KOPT-K1 (cell line): ENCODE measurements around the gene CPPED1.

ENCODE experiments used
- H3K27ac ChIP-seq: fragments of 200-600 bp; sonication (generic); 2 replicates; pipeline ENCODE4 v1.5.1; 2016; ENCODE audit warnings: antibody characterized with exemption, mild to moderate bottlenecking, low read depth, low read length; ENCODE audit not compliant: poor library complexity, severe bottlenecking
- H3K36me3 ChIP-seq: fragments of 200-600 bp; sonication (generic); 2 replicates; pipeline ENCODE4 v1.5.1; 2017; ENCODE audit warnings: antibody characterized with exemption, mild to moderate bottlenecking, low read length, moderate library complexity; ENCODE audit not compliant: insufficient read depth
- H3K9me3 ChIP-seq: fragments of 200-600 bp; sonication (generic); 2 replicates; pipeline ENCODE4 v1.5.1; 2017; ENCODE audit warnings: antibody characterized with exemption, low read length, mild to moderate bottlenecking; ENCODE audit not compliant: insufficient read depth, poor library complexity, severe bottlenecking

Gene CPPED1

DNA sequence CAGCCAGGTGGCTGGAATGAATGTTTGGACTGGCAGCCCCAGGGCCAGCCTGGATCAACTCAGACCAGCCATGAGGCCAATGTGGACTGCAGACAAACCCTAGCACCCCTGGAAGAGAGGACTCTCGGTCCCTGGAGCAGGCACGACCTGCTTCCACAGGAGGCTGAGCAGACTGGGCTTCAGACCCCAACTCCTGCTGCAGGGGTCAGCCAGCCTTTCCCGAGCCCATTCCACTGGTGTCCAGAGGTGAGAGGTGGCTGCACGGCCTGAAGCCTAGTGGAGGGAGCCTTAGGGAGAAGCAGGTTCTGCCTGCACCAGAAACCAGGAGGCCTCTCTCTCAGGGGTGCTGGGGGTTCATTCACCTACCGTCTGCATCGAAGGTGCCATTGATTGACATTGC lies 97.1 kb downstream of the CPPED1 start:
- Histone ChIP-seq H3K9me3 (no peaks in the 10 kb centered on the region), H3K27ac (no peak overlapping the region), H3K36me3 (no peaks in the 10 kb centered on the region)

DNA sequence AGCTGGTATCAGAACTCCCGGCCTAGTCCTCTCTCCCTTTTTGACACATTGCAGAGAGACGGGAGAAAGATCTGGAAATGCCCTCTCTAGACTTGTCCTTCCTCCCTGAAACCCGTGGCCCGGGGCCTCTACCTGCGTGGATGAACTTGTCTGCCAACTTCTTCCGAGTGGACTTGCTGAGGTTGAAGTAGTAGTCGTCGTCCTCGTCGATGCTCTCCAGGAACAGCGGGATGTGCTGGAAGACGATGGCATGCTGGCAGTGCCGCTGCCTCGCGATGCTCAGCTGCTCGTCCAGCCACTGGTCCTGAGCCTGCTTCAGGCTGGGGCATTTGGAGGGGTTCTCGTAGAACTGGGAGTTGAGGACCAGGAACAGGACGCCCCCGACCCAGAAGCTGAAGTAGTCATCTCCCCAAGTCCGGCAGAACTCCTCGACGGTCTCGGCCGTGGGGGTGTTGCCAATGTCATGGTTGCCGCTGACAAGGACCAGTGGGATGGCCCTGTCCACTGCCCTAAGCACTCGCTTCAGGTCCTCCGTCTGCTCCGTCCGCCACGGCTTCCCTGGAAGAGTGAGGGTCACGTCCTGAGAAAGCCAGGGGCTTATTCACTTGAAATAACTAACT lies 99.1 kb downstream of the CPPED1 start:
- Histone ChIP-seq H3K9me3 (no peaks in the 10 kb centered on the region), H3K36me3 (no peaks in the 10 kb centered on the region), H3K27ac (no peak overlapping the region)

DNA sequence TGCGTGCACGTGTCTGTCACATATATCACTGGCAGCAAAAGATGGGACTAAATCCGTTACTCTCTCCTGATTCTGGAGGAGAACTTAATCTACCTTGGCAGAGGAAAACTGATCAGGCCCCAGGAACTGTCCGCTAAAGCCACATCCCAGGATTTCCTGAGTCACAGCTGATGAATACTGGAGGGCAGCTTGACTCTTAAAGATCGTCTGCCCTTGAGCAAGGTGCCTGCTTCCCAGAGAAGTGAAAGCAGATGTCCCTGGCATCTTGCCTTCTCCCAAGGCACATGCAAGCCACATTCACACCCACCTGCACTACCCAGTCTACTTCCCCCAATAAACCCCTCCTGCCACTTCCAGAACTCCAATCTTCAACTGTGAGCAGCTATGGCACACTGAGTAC lies 99.8 kb downstream of the CPPED1 start:
- H3K9me3 ChIP-seq, result no peaks in the 10 kb centered on the region
- no peaks in the 10 kb centered on the region for H3K36me3 ChIP-seq
- no peak overlapping the region for H3K27ac ChIP-seq

- Histone ChIP-seq H3K9me3 (no peaks in the 10 kb centered on the region), H3K27ac (no peak overlapping the region), H3K36me3 (no peaks in the 10 kb centered on the region)
These were observed 103.5 kb downstream of the CPPED1 start for GRCh38 chr16:12700161-12700560.

- H3K9me3 ChIP-seq, result no peaks in the 10 kb centered on the region
- no peaks in the 10 kb centered on the region for H3K36me3 ChIP-seq
- H3K27ac ChIP-seq, result no peak overlapping the region
These were observed 104.5 kb downstream of the CPPED1 start for GRCh38 chr16:12699161-12699560.

- H3K9me3 ChIP-seq, result no peaks in the 10 kb centered on the region
- H3K36me3 ChIP-seq, result no peaks in the 10 kb centered on the region
- H3K27ac ChIP-seq, result no peak overlapping the region
These were observed 106.2 kb downstream of the CPPED1 start for GRCh38 chr16:12697437-12697836.

DNA sequence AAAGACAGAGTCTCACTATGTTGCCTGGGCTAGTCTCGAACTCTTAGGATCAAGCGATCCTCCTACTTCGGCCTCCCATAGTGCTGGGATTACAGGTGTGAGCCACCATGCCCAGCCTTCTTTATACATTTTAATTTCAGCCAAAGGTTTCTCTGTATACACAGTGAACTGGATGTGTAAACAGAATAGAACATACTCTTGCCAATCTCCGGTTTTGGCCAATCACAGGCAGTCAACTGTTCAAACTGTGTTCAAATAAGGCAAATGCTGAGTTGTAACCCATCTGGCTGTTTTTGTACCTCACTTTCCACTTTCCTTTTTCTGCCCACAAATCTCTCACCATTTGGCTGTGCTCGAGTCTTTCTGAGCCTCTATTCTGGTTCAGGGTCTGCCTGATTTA lies 108.2 kb downstream of the CPPED1 start:
- no peak overlapping the region for H3K27ac ChIP-seq
- H3K36me3 ChIP-seq, result no peaks in the 10 kb centered on the region
- no peaks in the 10 kb centered on the region for H3K9me3 ChIP-seq

DNA sequence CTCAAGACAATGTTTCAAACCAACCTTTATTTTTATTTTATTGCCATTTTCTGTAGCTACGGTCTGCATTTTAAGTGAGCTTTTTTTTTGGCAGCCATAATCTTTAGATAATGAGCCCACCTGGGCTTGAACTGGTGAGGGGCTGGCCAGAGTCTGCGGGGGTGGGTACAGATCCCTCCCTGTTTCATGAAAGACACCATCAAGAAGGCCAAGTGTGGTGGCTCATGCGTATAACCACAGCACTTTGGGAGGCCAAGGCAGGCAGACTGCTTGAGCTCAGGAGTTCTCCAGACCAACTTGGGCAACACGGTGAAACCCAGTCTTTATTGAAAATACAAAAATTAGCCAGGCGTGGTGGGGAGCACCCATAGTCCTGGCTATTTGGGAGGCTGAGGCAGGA lies 113.7 kb downstream of the CPPED1 start:
- peak overlapping the region; percentile 60 for H3K27ac ChIP-seq
- no peaks in the 10 kb centered on the region for H3K36me3 ChIP-seq
- no peaks in the 10 kb centered on the region for H3K9me3 ChIP-seq

- no peaks in the 10 kb centered on the region for H3K9me3 ChIP-seq
- peak overlapping the region; percentile 60 for H3K27ac ChIP-seq
- H3K36me3 ChIP-seq, result no peaks in the 10 kb centered on the region
These were observed 114.5 kb downstream of the CPPED1 start for GRCh38 chr16:12688951-12689850.

- Histone ChIP-seq H3K27ac (no peak overlapping the region), H3K36me3 (no peaks in the 10 kb centered on the region), H3K9me3 (no peaks in the 10 kb centered on the region)
These were observed 117.9 kb downstream of the CPPED1 start for GRCh38 chr16:12685806-12686205.

DNA sequence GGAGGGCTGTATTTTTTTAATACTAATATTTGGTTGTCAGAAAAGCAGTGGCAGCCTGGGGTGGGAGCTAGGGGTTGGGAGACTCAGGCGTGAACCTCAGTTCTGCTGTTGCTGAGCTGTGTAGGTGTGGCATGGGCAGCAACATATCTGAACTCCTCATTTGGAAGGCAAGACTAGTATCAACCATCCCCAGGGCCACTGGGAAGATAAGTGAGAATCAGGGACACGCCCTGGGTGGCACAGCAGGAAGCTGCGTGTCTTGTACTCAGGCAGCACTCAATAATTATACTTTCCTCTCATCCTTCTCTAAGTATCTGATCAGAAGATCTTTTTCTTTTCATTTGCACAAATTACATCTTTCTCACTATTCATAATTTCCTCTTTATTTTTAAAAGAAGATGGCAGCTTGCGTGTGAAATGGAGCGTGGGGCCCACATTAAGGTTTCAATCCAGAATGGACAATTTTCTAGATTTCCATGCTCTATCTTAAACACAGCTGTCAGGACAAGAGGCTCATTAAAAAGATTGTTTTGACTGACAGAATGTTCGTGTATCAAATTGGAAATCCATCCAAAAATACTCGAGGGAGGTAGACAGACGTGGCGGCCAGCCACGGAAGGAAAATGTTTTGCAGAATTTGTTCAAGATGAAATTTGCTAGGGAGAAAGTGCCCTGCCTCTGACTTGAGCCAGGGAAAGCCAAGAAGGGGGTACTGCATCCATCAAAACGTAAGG lies 121.1 kb downstream of the CPPED1 start:
- Histone ChIP-seq H3K36me3 (no peaks in the 10 kb centered on the region), H3K9me3 (no peaks in the 10 kb centered on the region), H3K27ac (no peak overlapping the region)

GRCh38 chr16:12681653-12682052 lies 122.0 kb downstream of the CPPED1 start:
- H3K27ac ChIP-seq, result no peak overlapping the region

GRCh38 chr16:12680531-12680930 lies 123.2 kb downstream of the CPPED1 start:
- Histone ChIP-seq H3K27ac (no peak overlapping the region), H3K9me3 (no peaks in the 10 kb centered on the region), H3K36me3 (no peaks in the 10 kb centered on the region)

More at GRCh38 chr16:12681653-12682052, 122.0 kb downstream of the CPPED1 start:
- Histone ChIP-seq H3K36me3 (no peaks in the 10 kb centered on the region), H3K9me3 (no peaks in the 10 kb centered on the region)

DNA sequence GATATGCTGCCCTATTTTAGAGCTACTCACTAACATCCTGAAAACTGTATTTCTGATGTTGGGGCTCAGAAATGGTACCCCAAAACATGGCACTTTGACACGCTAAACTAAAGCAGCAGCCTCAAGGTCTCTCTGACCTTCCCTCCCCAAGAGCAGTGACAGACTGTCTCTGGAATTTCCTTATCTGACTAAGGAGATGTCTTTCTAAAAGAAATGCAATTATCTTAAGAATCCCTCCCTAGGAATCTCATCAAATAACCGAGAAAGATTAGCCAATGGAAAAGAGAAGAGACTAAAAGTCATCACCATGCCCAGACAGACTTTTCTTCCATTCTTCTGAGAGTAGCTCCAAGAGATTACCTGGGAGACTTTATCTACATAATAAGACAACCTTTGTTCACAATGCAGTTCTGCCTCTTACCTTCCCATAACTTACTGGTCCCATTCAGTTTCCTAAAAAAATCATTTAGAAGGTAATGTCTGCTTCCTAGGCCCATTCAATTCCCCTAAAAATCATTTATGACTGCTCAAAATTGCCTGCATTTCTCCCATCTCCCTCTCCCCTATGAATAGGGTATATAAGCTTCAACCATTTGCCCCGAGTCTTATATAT lies 123.9 kb downstream of the CPPED1 start:
- no peak overlapping the region for H3K27ac ChIP-seq
- H3K36me3 ChIP-seq, result no peaks in the 10 kb centered on the region
- H3K9me3 ChIP-seq, result no peaks in the 10 kb centered on the region

- Histone ChIP-seq H3K27ac (no peak overlapping the region), H3K9me3 (no peaks in the 10 kb centered on the region), H3K36me3 (no peaks in the 10 kb centered on the region)
These were observed 124.7 kb downstream of the CPPED1 start for GRCh38 chr16:12678983-12679382.
